ENCODE results near the gene TEX14.
"Not testable (repeated sequence)": the region's sequence is repeated elsewhere in the genome, so short reads cannot be mapped to it uniquely, and the experiment has no call there.

The TEX14 gene

GRCh38 chr17:58658804-58659713 lies 32.8 kb downstream of the TEX14 start:
- DNase-seq (ENCODE audit: low read depth in 2 of 2): peak; percentile 59 to 67

GRCh38 chr17:58657962-58658803 lies 33.7 kb downstream of the TEX14 start:
- not testable (repeated sequence) for DNase-seq (ENCODE audit: low read depth in 2 of 2)

GRCh38 chr17:58648236-58648635 lies 43.6 kb downstream of the TEX14 start:
- DNase-seq (ENCODE audit: low read depth in 2 of 2): no peak

DNA sequence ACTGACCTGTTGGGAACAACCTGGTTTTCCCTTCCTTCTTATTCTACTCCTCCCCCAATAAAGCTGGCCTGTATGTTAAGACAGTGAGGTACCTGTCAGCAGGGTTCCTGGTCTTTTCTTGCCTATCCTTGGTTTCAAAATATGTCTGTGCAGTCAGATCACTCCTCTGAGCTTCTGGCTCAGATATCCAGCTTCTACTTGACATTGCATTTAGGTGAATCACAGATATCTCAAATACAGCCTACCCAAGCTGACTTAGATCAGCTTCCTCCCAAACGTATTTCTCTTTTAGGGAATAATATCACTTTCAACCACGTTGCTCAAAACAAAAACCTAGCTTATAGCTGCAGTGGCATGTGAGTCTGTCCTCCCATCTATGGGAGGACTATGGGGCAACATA lies 48.7 kb downstream of the TEX14 start:
- no peak for DNase-seq (ENCODE audit: low read depth in 2 of 2)

DNA sequence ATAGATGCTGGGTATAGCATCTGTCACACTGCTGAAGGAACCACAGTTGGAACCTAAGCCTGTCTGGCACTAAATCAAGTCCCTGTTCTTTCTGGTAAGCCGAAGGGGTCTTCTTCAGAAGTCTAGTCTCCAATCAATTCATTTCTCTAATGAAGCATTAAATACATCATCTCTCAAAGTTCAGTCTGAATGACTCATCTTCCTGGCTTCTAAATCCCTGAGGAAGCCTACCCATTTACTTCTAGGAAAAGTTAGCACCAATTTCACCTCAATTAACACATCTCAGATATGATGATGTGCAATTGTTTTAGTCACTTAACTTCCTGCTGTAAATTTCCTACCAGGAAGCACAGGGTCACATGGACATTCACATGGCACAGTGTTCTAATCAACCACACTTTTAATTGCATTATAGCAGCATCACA lies 49.9 kb downstream of the TEX14 start:
- no peak for DNase-seq (ENCODE audit: low read depth in 2 of 2)

- DNase-seq (ENCODE audit: low read depth in 2 of 2): no peak
Measured at GRCh38 chr17:58640202-58640601, 51.6 kb downstream of the TEX14 start.

DNA sequence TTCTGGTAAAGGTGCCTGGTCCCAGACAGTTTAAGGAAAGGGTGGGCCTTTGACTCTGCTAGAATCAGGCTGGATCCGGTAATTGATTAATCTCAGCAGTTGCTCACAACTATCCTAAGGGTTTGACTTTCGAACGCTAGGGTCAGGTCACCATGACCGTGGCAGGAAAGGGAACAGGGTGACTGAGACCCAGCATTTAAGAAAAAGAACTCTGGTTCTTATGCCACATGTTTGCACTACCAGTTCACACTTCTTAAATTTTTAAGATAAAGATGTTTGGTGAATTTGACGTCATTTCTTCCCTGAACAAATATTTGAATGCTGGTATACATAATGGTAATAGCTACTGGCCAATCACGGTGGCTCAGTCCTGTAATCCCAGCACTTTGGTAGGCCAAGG lies 52.2 kb downstream of the TEX14 start:
- no peak for DNase-seq (ENCODE audit: low read depth in 2 of 2)

DNA sequence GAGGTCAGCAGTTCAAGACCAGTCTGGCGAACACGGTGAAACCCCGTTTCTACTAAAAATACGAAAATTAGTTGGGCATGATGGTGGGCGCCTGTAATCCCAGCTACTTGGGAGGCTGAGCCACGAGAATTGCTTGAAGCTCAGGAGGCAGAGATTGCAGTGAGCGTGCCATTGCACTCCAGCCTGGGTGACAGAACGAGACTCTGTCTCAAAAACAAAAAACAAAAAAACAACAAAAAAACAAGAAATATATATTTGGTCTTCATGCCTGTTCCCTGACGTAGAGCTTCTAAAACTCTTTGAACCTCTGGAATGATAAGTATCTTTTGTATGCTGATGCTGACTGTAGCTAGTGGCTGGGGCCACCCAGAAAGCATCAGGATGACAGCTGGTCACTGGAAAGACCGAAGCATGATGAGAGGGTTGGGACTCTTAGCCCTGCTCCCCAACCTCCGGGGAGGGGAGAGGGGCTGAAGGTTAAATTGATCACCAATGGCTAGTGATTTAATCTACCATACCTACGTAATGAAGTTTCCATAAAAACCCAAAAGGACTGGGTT lies 54.8 kb downstream of the TEX14 start:
- DNase-seq (ENCODE audit: low read depth in 2 of 2): no peak

- no peak for DNase-seq (ENCODE audit: low read depth in 2 of 2)
Measured at GRCh38 chr17:58632324-58633314, 59.2 kb downstream of the TEX14 start.

DNA sequence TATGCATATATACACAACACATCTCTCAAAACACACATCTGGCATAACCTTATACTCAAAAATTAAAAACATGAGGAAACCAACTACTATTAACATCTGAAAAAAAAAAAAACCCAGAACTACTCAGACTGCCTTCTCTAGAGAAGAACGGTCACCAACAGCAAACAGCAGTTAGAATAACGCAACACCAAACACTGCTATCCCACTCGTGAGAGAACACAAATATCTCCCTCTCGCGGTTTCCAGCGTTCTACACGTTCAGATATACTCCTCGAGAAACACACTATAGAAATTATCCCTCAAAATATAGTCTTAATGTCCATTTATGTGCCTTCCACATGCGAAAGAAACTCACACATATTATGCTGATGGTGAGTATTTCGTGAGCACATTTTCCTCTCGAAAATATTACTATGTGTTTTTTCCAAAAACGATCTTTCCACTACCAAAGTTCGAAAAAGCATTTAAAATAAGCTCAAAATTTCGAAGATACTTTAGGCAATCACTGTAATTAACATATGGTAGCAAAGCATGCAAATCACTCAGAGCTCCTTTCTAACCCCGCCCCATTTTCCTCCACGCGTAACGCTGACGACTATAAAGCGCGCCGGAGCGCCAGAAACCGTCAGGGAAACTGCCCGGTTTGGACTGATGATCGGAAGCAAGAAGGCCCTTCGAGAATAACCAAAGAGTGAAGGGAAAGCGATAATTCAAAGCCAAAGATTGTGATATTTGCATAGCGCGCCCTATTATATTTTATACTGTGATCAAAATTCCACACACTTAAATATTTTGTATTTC lies 60.1 kb downstream of the TEX14 start:
- DNase-seq (ENCODE audit: low read depth in 2 of 2): peak; percentile 91 to 93

GRCh38 chr17:58630883-58631522 lies 60.8 kb downstream of the TEX14 start:
- peak; percentile 26 to 30 for DNase-seq (ENCODE audit: low read depth in 2 of 2)

DNA sequence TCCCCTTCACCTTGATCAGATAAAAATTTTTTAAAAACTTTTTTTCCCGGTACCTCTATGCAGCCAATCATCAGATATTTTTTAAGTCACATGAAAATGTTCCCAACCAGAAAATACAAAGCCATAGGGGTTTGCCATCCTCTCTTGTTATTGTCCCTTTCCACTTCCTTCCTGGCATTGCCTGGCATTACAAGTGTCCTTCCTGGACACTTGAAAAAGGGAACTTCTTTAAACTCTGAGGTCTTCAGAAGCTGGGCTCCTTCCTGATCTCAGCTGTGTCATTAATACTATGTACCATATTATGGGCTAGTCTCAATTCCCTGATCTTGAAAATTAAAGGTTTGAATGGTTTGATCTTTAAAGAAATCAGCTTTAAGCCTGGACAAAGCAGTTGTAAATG lies 64.9 kb downstream of the TEX14 start:
- no peak for DNase-seq (ENCODE audit: low read depth in 2 of 2)

GRCh38 chr17:58624751-58625150 lies 67.1 kb downstream of the TEX14 start:
- no peak for DNase-seq (ENCODE audit: low read depth in 2 of 2)

DNA sequence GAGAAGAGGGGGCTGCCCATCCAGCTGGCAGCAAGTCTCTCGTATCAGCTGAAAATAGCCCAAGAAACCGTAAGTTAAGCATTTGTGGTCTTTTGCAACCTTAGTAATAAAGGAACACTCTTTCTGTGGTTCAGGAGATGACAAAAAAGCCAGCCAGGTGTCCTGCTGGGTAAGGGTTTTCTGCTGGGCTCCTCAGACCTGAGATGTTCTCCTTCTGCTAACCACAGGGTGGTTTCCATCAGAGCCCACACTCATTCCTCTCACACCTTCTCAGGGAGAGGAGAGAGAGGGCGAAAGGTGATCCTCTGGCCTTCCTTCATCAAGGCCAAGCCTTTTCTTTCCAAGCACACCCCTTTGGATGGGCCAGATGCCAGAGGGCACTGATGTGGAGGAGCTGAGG lies 70.7 kb downstream of the TEX14 start:
- no peak for DNase-seq (ENCODE audit: low read depth in 2 of 2)

GRCh38 chr17:58618336-58618735 lies 73.5 kb downstream of the TEX14 start:
- no peak for DNase-seq (ENCODE audit: low read depth in 2 of 2)

GRCh38 chr17:58617563-58617962 lies 74.3 kb downstream of the TEX14 start:
- DNase-seq (ENCODE audit: low read depth in 2 of 2): no peak

GRCh38 chr17:58615768-58616659 lies 75.8 kb downstream of the TEX14 start:
- DNase-seq (ENCODE audit: low read depth in 2 of 2): no peak

GRCh38 chr17:58614859-58615459 lies 76.9 kb downstream of the TEX14 start:
- no peak for DNase-seq (ENCODE audit: low read depth in 2 of 2)
